Measurements from ENCODE around the gene PTPN1. TPM values are rescaled to one million over a fixed set of nuclear protein-coding genes. Genes with fewer than 3 reads are reported as not detected.

The PTPN1 gene
- total and polyA plus RNA-seq, 2 donors (not counting 3 experiments of a cell fraction or from before 2014, with no cell fraction given), result 41.1 to 64.3 TPM

DNA sequence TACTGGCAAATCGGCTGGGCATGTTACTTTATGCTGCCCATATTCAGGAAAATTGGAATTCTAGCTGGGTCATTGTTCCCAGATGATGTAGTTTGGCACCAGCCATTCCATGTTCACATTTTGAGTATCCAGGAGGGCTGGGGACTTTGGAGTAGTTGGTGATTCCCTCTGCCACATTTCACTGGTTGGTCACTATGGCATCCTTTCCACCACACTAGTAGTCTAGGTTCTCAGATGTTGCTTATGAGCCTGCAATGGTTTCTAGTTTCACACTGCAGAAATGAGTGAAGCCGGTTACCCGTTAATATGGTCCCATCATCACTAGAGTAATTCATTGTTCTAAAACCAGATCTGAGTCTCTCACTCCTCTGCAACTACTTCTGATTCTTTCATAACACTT is 4.6 kb downstream of the PTPN1 start:
- Histone ChIP-seq H3K4me3 (replicated peaks in 1 of 3; ENCODE audit: insufficient read depth in 1 of 3, low read depth in 1 of 3, low read length in 3 of 3) (peak overlapping the region in 1 of 3 experiments; percentile 88), H3K9ac (replicated peaks; ENCODE audit: extremely low read depth, insufficient read depth, low read length) (peak overlapping the region; percentile 85), H3K27ac (ENCODE audit: insufficient read depth, low read depth, low read length) (peak overlapping the region; percentile 97), H3K9me1 (replicated peaks; ENCODE audit: control insufficient read depth, extremely low read depth, insufficient read depth, low read length) (no peaks in the 10 kb centered on the region), H4K20me1 (replicated peaks; ENCODE audit: control insufficient read depth, extremely low read depth, insufficient read depth, low read length) (no peaks in the 10 kb centered on the region), H3K9me3 (replicated peaks; ENCODE audit: control insufficient read depth, insufficient read depth, low read length) (no peaks in the 10 kb centered on the region), H3K79me2 (ENCODE audit: control insufficient read depth, insufficient read depth, low read length) (peaks cover 93% of the 10 kb centered on the region), H3K4me1 (ENCODE audit: control insufficient read depth, extremely low read depth, insufficient read depth, low read length) (peaks cover 35% of the 10 kb centered on the region), H3K4me2 (ENCODE audit: insufficient read depth, low read length) (peak overlapping the region; percentile 97), H2AFZ (ENCODE audit: low read depth, low read length) (no peak overlapping the region), H3K36me3 (ENCODE audit: control insufficient read depth in 2 of 2, extremely low read depth in 1 of 2, insufficient read depth in 2 of 2, low read length in 2 of 2) (peaks cover 0 to 2% of the 10 kb centered on the region in 2 experiments), H3K27me3 (ENCODE audit: control insufficient read depth in 2 of 2, insufficient read depth in 2 of 2, low read length in 2 of 2) (no peaks in the 10 kb centered on the region)
- TF ChIP-seq MYC (IDR thresholded peaks at IDR 0.05; ENCODE audit: low read depth, low read length), result no peak
- no peak for TF ChIP-seq JUN (IDR thresholded peaks at IDR 0.05; ENCODE audit: borderline replicate concordance, insufficient read depth, insufficient read length, low read depth)
- TF ChIP-seq, protein P1, sequence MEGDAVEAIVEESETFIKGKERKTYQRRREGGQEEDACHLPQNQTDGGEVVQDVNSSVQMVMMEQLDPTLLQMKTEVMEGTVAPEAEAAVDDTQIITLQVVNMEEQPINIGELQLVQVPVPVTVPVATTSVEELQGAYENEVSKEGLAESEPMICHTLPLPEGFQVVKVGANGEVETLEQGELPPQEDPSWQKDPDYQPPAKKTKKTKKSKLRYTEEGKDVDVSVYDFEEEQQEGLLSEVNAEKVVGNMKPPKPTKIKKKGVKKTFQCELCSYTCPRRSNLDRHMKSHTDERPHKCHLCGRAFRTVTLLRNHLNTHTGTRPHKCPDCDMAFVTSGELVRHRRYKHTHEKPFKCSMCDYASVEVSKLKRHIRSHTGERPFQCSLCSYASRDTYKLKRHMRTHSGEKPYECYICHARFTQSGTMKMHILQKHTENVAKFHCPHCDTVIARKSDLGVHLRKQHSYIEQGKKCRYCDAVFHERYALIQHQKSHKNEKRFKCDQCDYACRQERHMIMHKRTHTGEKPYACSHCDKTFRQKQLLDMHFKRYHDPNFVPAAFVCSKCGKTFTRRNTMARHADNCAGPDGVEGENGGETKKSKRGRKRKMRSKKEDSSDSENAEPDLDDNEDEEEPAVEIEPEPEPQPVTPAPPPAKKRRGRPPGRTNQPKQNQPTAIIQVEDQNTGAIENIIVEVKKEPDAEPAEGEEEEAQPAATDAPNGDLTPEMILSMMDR (IDR thresholded peaks at IDR 0.05; ENCODE audit: extremely low read depth in 1 of 2, insufficient read depth in 1 of 2, low read depth in 1 of 2, low read length in 2 of 2), result no peak
- TF ChIP-seq POLR2AphosphoS5 (IDR thresholded peaks at IDR 0.05; ENCODE audit: insufficient read depth, low read depth, low read length), result no peak
- TF ChIP-seq EZH2 (IDR thresholded peaks at IDR 0.05; ENCODE audit: borderline replicate concordance, low read depth, low read length, severe bottlenecking), result no peak
- no peak for TF ChIP-seq FOS (IDR thresholded peaks at IDR 0.05; ENCODE audit: borderline replicate concordance, insufficient read depth, low read length)
- TF ChIP-seq GATA2 (IDR thresholded peaks at IDR 0.05; ENCODE audit: insufficient read depth, insufficient read length, low read depth, low read length), result no peak
- TF ChIP-seq, protein P2, sequence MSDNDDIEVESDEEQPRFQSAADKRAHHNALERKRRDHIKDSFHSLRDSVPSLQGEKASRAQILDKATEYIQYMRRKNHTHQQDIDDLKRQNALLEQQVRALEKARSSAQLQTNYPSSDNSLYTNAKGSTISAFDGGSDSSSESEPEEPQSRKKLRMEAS (IDR thresholded peaks at IDR 0.05; ENCODE audit: insufficient read depth, insufficient read length), result no peak
- no peak for TF ChIP-seq POLR2A (IDR thresholded peaks at IDR 0.05; ENCODE audit: low read depth, low read length)
- CTCF ChIA-PET, result interaction anchor here (1.2 to 8.7 kb wide), 6 partner anchors 11 to 58 kb away, joined by 3 to 133 read pairs (median 10); no protein-coding TSS in a partner anchor
- intact Hi-C loops (cut with micrococcal nuclease), result loop anchor here (1.0 kb wide), 1 partner anchor 47 kb away; no protein-coding TSS in a partner anchor
- FAIRE-seq (no peak), DNase-seq (ENCODE audit: low read depth, low spot score) (no peak)
- no TSS peak for BruUV-seq (replicated peaks)
- POLR2A ChIA-PET, result interaction anchor here (2.6 kb wide), 1 partner anchor 47 kb away, joined by 16 read pairs; no protein-coding TSS in a partner anchor
- dilution Hi-C loops (cut with MboI; ENCODE audit: extremely low pct_ligation_motif_present, low sequenced_read_pairs), result no loop called here

Data from endothelial cell of umbilical vein (primary cell).